ENCODE measurements around the gene MED13L. TPM values are rescaled to one million over a fixed set of nuclear protein-coding genes. Genes with fewer than 3 reads are reported as not detected.

MED13L gene
- total and polyA plus RNA-seq, 2 of the 4 experiments (the other 2 are of a cell fraction) = 17.9 to 49.1 TPM

- no peak overlapping the region for H3K4me3 ChIP-seq (ENCODE audit: insufficient read depth, low read depth, low read length)
- ChIA-PET POLR2A (ENCODE audit: unreplicated experiment) (no interaction called here), CTCF (no interaction called here)
- DNase-seq (peak; percentile 94), ATAC-seq (ENCODE audit: low read depth) (peak; percentile 59)
- no peak overlapping the region for H2AK5ac ChIP-seq (ENCODE audit: low read depth, low read length)
- no peak overlapping the region for H4K5ac ChIP-seq (ENCODE audit: low read depth, low read length)
- no peak overlapping the region for H3K14ac ChIP-seq (replicated peaks; ENCODE audit: low read depth, low read length)
- TF ChIP-seq FOS (IDR thresholded peaks at IDR 0.05; ENCODE audit: low read depth, low read length) (peak; percentile 35; the same call in 1 of the 2 replicates), RAD21 (IDR thresholded peaks at IDR 0.05; ENCODE audit: low read length) (no peak), RCOR1 (IDR thresholded peaks at IDR 0.05; ENCODE audit: insufficient replicate concordance, low read length) (no peak), CEBPB (IDR thresholded peaks at IDR 0.05; ENCODE audit: low read depth, low read length) (peak; percentile 49; the same call in 1 of the 2 replicates), NFE2L2 (IDR thresholded peaks at IDR 0.05; ENCODE audit: low read depth, low read length) (no peak)
- TF ChIP-seq, protein P1, sequence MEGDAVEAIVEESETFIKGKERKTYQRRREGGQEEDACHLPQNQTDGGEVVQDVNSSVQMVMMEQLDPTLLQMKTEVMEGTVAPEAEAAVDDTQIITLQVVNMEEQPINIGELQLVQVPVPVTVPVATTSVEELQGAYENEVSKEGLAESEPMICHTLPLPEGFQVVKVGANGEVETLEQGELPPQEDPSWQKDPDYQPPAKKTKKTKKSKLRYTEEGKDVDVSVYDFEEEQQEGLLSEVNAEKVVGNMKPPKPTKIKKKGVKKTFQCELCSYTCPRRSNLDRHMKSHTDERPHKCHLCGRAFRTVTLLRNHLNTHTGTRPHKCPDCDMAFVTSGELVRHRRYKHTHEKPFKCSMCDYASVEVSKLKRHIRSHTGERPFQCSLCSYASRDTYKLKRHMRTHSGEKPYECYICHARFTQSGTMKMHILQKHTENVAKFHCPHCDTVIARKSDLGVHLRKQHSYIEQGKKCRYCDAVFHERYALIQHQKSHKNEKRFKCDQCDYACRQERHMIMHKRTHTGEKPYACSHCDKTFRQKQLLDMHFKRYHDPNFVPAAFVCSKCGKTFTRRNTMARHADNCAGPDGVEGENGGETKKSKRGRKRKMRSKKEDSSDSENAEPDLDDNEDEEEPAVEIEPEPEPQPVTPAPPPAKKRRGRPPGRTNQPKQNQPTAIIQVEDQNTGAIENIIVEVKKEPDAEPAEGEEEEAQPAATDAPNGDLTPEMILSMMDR (conservative IDR thresholded peaks at IDR 0.05; ENCODE audit: low read depth, low read length) = no peak
- no peak overlapping the region for H3K56ac ChIP-seq (ENCODE audit: extremely low read depth, insufficient read depth, low read length)
- H2BK5ac ChIP-seq (ENCODE audit: low read depth, low read length, poor library complexity, severe bottlenecking) = peak overlapping the region; percentile 36
- in situ Hi-C loops (cut with MboI; ENCODE audit: low sequenced_read_pairs) (no loop called here), dilution Hi-C loops (cut with HindIII; ENCODE audit: low sequenced_read_pairs, unreplicated experiment) (no loop called here), intact Hi-C loops (cut with micrococcal nuclease) (loop anchor here (5.0 kb wide), 1 partner anchor 55 kb away; no protein-coding TSS in a partner anchor)
- no TSS peak for BruUV-seq (replicated peaks)
- no peak overlapping the region for H3K9ac ChIP-seq (ENCODE audit: low read depth, low read length)
- peaks cover 3% of the 10 kb centered on the region; the same call in 1 of the 2 replicates for H3K36me3 ChIP-seq (ENCODE audit: control insufficient read depth, insufficient read depth, low read length)
- no peak overlapping the region for H3K18ac ChIP-seq (ENCODE audit: low read depth, low read length)
- H3K27me3 ChIP-seq (ENCODE audit: control insufficient read depth, insufficient read depth, low read length) = no peaks in the 10 kb centered on the region
- WGBS, 2 experiments (ENCODE audit: extremely low coverage in 2 of 2, insufficient read length in 1 of 2) = 20% methylated on average over 1 of the region's 4 CpGs; no CpG with 5 or more reads in 1 of the 2 experiments
- peaks cover 25 to 64% of the 10 kb centered on the region in 2 experiments for H3K79me1 ChIP-seq (ENCODE audit: low read depth in 1 of 2, low read length in 2 of 2)
- no peak overlapping the region for H3K23ac ChIP-seq (ENCODE audit: low read depth, low read length)
- H3K9me1 ChIP-seq (ENCODE audit: insufficient read depth, low read length) = peaks cover 3% of the 10 kb centered on the region
- no peak overlapping the region for H2BK15ac ChIP-seq (ENCODE audit: low read depth, low read length)
- H4K8ac ChIP-seq (ENCODE audit: low read depth in 2 of 2, low read length in 2 of 2) = no peak overlapping the region
- H3K4ac ChIP-seq (ENCODE audit: low read depth, low read length) = no peak overlapping the region
- no peaks in the 10 kb centered on the region for H3K4me1 ChIP-seq (ENCODE audit: control insufficient read depth, insufficient read depth, low read length)
- H2BK120ac ChIP-seq (ENCODE audit: low read depth, low read length) = no peak overlapping the region
- H3K4me2 ChIP-seq (ENCODE audit: low read depth, low read length) = no peak overlapping the region
- peaks cover 33% of the 10 kb centered on the region for H4K20me1 ChIP-seq (ENCODE audit: insufficient read depth, low read length)
- H2AFZ ChIP-seq (replicated peaks; ENCODE audit: low read length, poor library complexity) = no peak overlapping the region
- H4K91ac ChIP-seq (ENCODE audit: insufficient read depth, low read depth, low read length) = no peak overlapping the region
- no peak overlapping the region for H3K27ac ChIP-seq (ENCODE audit: insufficient read depth, low read length)
- no peaks in the 10 kb centered on the region for H3K9me3 ChIP-seq (ENCODE audit: control insufficient read depth, insufficient read depth, low read length)
- H2AK9ac ChIP-seq (replicated peaks; ENCODE audit: low read depth, low read length, poor library complexity) = no peak overlapping the region
- H2BK20ac ChIP-seq (ENCODE audit: low read depth, low read length) = no peak overlapping the region
Observed at GRCh38 chr12:116222358-116222757, 55.1 kb downstream of the MED13L start.
